GM12891 (cell line): Measurements from ENCODE around the gene CSMD2.

ENCODE experiments used
- PAX5 ChIP-seq: IDR thresholded peaks from 2 replicates; pipeline ENCODE4 v1.6.1; 2011; ENCODE audit warnings: low read length, moderate library complexity, mild to moderate bottlenecking; ENCODE audit not compliant: insufficient read depth, severe bottlenecking
- POLR2A ChIP-seq: IDR thresholded peaks from 2 replicates; pipeline ENCODE4 v1.6.1; 2011; ENCODE audit warnings: low read depth, low read length, control low read depth
- POLR2AphosphoS5 ChIP-seq: IDR thresholded peaks from 2 replicates; pipeline ENCODE4 v1.6.1; 2011; ENCODE audit warnings: low read depth, low read length, control low read depth
- POU2F2 ChIP-seq: IDR thresholded peaks from 2 replicates; pipeline ENCODE4 v1.6.1; 2011; ENCODE audit warnings: low read depth, mild to moderate bottlenecking, control low read depth, low read length, moderate library complexity
- TAF1 ChIP-seq: IDR thresholded peaks from 2 replicates; pipeline ENCODE4 v1.6.1; 2011; ENCODE audit warnings: low read depth, low read length, control low read depth

DNA sequence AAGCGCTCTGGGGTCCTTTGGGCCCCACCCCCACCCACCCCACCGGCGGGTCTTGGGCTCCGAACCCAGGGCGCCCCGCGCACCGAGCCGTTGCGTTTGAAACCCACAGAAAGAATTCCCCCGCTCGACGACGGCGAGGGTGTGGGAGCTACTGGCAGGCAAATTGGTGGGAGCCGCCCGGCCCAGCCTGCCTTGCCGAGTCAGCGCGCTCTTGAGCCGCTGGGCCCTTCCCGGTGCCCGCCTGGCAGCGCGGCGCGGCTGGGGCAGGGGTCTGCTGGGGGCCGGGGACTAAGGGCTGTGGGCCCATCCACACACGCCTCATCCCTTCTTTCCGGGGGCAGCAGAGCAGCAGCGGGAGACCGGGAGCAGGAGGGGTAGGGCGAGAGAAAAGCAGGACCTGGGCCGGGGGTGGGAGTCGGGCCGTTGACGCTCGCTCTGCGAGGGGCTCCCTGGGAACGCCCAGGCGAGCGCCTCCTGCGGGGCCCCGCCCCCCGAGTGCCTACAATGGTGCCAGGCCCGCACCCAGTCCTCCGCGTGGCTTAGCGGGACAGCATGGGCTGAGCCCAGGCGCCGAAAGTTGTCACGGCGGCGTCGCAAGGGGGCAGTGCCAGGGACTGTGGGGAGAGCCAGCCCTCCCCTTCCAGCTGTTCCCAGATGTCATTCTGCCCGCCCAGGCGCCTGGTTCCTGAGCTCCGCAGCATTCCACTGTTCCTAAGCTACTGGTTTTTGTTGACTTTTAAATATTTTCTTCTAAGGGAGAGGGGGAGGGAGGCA lies 12.0 kb upstream of the CSMD2 start, which contains the start of gene C1orf94:
- TF ChIP-seq POLR2A = no peak
- TF ChIP-seq POLR2AphosphoS5 = no peak
- TF ChIP-seq TAF1 = no peak
- no peak for TF ChIP-seq PAX5
- TF ChIP-seq POU2F2 = no peak
